DND-41 (cell line): Measurements from ENCODE around the gene DCBLD1.

ENCODE experiments used
- CTCF ChIP-seq: IDR thresholded peaks from 2 replicates; pipeline ENCODE4 v1.5.1; 2012; ENCODE audit warnings: borderline replicate concordance, low read length, moderate library complexity, mild to moderate bottlenecking; ENCODE audit not compliant: poor library complexity, severe bottlenecking; ENCODE audit errors: extremely low read depth
- EZH2 ChIP-seq: IDR thresholded peaks from 3 replicates; pipeline ENCODE4 v1.6.1; 2012; ENCODE audit warnings: borderline replicate concordance, low read depth, mild to moderate bottlenecking, moderate library complexity, low read length, inconsistent platforms; ENCODE audit not compliant: severe bottlenecking

- TF ChIP-seq CTCF (no peak), EZH2 (no peak)
These were observed 91.7 kb downstream of the DCBLD1 start for GRCh38 chr6:117574198-117574597.
